ENCODE data around the gene NEDD4L. TPM values are rescaled to one million over a fixed set of nuclear protein-coding genes. Genes with fewer than 3 reads are reported as not detected.
A peak's percentile ranks its signal among the peaks of the same experiment; 100 is the strongest.

The NEDD4L gene
- total RNA-seq, 1 donor from 2014 or later, result 9.7 TPM

DNA sequence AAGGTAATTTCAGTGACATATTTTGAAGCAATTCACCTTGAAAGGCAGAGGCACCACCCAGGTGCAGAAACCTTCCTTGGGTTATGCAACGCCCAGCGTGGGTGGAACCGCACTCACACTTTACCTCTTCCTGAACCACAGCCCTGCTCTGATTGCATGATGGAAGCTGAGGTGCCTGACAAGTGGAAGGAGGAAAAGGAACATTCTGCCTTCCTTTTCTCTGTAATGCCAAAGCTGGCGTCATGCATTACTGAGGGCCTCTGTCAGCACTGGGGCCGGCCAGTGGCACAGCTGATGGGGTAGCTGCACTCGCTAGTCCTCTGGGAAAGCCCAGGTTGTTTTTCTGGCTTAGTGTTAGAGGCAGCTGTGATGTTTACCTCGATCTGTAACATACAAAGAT is 266.5 kb downstream of the NEDD4L start:
- DNase-seq (ENCODE audit: low read depth in 2 of 2), result peak; percentile 57 to 58

DNA sequence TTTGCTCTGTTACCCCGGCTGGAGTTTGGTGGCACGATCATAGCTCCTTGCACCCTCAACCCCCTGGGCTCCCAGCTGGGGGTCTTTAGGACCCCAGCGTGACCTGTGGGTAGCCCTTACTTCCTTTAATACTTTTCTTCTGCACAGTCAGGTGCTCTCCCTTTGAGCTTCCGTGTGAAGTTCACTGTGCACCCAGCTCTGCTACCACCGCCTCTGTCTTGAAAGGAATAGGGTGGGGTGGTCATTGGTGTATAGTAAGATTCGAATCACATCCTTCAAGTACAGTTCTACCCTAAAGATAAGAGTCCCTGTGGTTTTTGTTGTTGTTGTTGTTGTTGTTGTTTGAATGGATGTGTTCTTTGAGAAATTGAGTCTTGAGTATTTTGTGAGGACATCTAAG is 267.4 kb downstream of the NEDD4L start:
- DNase-seq (ENCODE audit: low read depth in 2 of 2), result no peak

DNA sequence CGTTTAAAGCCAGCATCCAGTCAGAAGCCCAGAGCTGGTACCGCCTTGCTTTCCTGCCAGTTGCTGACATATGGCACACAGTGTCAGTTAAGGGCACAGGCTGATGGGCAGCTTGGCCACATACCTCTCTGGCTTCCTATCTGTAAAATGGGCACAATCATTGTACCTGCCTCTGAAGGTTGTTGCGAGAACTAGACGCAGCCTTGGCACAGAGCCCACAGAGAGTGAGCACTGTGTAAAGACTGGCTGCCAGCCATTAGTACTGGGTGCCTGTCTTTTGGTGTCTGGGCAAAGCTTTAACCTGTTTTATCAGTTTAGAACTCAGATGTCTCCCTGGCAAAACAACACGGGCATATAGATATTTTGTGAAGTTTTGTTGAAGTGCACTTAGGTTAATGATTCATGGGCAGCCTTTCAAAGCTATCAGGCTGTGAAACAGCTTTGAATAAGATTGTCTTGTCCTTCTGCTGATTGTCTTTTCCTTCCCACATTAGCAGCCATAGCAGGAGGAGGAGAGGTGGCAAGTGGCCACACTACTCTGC is 269.5 kb downstream of the NEDD4L start:
- peak in 1 of 2 donors; percentile 32 for DNase-seq (ENCODE audit: low read depth in 2 of 2)

DNA sequence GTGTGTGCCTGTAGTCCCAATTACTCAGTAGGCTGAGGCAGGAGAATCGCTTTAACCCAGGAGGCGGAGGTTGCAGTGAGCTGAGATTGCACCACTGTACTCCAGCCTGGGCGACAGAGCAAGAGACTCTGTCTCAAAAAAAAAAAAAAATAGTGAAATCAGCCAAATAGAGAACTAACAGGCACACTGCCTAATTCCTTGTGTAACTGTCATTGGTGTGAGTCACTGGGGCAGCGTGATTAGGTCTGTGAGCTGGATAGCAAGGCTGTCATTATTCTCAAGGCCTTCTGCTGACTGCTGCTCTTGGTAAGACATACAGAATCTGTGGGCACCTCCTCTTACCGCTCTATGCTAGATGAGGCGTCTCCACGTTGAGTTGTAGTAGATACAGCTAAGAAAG is 270.3 kb downstream of the NEDD4L start:
- peak; percentile 71 to 83 for DNase-seq (ENCODE audit: low read depth in 2 of 2)

DNA sequence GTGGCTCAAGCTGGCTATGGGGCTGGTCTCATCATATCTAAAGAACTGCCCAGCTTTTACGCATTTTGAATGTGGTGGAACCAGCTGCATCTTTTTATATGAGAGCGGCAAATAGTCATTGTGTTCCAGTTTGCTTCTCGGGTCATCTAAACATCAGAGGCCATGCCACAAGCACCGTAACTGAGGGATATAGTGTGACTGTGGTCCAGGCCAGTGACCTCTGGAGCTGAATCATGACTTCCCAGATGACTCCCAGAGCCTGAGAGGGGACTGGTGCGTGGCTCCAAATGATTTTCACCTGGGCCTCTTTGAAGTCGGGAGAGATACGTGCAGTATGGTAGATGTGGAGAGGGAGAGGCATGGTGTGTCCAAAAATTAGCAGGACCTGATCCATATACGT is 271.0 kb downstream of the NEDD4L start:
- peak; percentile 36 to 52 for DNase-seq (ENCODE audit: low read depth in 2 of 2)

DNA sequence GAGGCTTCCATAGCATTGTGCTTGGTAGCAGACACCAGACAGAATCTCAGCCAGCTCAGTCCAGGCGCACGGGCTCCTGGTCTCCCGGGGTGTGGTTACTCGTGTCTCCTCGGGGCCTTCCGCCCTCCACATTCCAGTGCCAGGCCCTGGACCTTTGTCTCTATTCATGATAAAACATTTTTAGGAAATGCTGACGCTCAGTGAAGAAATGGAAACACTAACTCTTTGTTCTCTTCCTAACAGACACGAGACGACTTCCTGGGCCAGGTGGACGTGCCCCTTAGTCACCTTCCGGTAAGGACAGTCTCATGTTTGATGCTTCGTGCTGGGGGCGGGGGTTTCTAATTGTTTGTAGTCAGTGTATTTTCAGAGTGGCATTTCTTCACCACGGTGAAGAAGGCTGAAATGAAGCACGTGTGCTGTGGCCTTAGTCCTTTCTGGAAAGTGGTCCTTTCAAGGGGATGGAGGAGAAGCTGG is 271.8 kb downstream of the NEDD4L start:
- DNase-seq (ENCODE audit: low read depth in 2 of 2), result peak; percentile 66 to 68

DNA sequence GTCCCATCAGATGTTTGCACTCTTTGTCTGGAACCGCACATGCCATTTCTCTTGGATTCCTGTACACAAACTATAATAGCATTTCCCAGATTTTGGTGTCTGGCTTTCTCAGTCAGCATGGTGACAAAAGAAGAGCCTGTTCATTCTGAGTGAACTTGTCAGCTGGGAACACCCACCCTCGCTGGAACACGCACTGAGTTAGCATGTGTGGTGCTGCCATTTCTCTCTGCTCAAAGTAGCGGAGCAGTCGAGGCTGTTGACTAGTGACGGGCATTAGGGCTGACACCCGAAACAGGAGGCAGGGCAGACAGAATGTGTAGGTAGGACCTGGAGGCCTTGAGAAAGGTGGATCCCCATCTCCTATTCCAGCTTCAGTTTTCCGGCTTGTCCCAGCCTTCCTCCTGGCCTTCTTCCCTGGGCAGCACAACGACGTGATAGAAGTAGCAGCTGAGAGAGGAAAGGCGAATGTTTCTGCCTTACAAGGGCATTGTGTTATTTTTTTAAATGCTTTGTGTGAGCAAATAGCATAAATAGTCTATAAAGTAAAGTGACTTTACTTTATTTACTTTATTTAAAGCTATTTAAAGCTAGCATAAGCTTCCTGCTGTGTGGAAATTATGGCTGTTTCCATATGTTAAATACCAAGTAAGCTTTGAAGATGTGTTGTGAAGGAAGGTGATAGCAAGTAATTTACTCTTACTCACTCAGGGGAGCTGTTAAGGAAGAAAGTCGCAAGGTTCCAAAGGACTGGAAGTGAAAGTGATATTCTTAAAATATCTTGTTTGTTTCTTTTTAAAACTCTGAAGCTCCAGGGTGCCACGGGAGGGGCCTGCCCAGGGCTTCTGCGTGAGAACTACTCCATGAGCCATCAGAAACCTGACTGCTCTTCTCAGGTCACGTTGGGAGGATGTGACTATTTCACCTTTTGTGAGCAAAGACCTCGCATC is 272.6 kb downstream of the NEDD4L start:
- DNase-seq (ENCODE audit: low read depth in 2 of 2), result no peak

DNA sequence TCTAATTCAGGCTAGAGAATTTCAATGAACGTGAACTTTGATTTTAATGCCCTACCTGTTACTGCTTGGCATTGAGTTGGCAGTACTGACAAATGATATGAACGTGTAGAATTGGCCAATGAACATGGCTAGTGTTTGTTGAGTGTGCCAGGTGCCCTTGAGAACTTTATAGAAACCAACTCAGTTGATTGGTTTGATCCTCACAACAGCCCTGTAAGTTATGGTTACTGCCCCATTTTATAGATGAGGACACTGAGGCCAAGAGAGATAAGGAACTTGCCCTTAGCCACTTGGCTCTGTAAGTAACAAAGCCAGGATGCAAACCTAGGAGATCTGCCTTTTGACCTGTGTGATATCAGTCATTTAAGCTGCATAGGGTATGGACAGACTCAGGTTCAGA is 275.7 kb downstream of the NEDD4L start:
- no peak for DNase-seq (ENCODE audit: low read depth in 2 of 2)

DNA sequence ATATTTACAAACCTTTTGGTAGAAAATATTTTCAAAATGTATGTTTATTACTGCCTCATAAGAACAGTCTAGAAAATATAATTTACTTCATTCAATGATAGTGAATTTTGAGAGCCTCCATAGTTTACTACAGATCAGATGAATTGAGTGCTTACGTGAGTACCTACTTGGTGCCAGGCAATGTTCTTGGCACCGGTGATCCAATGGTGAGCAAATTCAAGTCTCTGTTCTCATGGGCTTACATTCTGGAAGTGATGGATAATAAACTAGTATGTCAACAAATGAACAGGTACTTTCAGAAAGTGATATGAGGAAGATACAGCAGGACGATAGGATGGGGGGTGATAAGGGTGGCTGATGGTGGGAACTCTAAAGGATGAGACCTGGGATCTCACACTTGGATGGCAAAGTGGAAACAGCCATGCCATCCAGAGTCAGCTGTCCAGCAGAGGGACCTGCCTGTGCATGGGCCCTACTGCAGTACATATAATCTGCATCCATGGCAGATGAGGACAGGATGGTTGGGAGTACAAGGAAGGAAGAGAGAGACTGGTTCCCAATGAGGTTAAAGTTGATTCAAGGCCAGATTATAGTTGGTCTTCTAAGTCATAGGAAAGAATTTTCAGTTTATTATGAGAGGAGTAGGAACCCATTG is 277.0 kb downstream of the NEDD4L start:
- DNase-seq (ENCODE audit: low read depth in 2 of 2), result peak in 1 of 2 donors; percentile 7

DNA sequence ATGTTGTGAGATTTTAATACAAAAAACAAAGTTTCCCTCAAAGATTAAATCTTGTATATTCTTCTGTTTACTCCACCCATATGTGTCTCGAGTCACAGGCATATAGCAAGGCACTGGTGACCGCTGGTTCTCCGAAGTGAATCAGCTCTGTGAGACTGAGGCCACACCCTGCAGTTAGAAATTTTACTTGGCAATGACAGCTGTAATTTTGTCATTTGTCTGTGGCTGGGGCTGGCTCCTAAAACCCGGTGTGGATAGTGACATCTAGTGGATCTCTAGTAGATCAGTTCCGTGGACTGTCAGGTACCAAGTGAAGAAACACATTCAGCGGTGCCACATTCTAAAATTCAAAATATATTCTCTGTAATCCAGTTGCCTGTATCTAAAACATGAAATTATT is 278.0 kb downstream of the NEDD4L start:
- DNase-seq (ENCODE audit: low read depth in 2 of 2), result peak; percentile 76 to 87

DNA sequence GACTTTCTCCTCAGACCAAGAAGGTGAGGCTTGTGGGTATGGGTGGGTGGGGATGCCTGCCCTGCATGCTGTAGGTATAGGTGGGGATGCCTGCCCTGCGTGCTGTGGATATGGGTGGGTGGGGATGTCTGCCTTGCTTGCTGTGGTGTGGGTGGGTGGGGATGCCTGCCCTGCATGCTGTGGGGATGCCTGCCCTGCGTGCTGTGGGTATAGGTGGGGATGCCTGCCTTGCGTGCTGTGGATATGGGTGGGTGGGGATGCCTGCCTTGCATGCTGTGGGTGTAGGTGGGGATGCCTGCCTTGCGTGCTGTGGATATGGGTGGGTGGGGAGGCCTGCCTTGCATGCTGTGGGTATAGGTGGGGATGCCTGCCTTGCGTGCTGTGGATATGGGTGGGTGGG is 278.4 kb downstream of the NEDD4L start:
- no peak for DNase-seq (ENCODE audit: low read depth in 2 of 2)

DNA sequence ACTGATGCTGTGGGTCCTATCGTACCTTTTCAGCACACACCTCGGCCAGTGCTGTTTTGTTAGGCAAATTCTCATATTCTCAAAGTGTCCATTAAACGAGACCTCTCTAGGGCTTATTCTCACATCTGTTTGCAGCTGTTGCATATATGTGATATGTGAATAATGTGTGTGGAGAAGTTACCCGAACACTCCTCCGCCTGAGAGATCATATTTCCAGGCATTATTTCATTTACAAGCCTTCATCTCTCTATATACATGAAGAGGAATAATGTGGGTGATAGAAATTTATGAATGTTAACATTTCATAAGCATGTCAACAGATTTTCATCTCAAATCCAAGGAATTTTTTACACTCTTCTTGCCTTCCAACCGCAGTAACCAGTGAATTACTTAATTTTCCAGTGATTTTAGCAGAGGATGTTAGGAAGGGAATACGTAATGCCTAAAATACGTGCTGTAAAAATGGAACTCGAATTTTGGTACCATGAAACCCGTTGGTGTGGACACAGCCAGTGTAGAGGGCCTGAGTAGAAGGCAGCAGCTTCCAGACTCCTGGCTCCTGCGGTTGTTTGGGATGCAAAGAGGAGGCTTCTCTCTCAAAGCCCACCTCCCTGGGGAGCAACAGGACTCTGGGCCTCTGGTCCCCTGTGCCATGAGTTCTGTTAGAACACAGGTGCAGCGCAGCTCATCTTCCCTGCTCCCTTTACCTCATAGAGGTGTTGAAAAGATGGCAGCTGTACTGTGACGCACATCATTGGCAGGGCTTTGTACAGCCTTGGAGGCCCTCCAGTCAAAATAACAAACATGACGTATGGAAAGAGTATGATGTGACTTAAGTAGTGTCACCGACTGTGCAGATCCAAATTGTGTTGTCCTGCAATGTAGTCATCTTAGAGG is 280.1 kb downstream of the NEDD4L start:
- DNase-seq (ENCODE audit: low read depth in 2 of 2), result no peak

DNA sequence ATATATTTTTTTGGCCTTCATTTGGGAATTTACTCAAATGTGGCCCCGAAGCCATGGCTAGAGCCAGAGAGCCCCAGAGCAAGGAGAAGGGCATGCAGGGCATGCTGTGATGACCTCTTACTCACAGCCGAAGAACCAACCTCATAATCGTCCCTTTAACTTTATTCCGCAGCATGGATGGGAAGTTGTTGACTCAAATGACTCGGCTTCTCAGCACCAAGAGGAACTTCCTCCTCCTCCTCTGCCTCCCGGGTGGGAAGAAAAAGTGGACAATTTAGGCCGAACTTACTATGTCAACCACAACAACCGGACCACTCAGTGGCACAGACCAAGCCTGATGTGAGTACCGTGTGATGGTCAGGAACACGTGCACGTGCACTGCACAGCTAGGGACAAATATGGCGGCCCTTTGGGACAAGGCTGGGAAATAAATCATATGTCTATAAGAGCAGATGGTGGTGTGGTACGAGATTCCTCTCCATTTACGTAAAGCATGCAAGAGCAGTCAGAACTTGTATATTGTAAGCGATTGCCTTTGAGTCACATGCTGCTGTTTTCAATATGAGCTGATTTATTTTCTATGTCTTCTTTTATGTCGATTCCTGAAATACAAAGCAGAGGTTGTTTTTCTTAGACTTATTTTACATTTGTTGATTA is 280.9 kb downstream of the NEDD4L start:
- DNase-seq (ENCODE audit: low read depth in 2 of 2), result no peak

DNA sequence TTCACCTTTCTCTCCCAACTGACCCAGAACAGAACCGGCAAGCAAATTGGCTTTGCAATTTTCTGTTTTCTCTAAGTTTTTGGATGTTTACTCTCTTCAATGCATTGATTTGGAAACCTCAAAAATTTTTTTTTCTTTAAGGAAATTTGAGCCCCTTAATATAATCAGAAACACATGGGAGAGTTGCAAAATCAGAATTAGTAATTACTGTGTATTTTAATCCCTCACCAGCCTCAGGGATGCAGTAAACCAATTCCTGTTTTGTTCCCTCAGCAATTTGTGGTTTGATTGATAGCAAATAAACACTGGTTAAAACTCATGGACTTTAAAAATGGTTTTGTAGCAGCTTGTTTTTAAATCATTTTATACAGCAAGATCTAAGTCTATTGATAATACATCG is 281.5 kb downstream of the NEDD4L start:
- no peak for DNase-seq (ENCODE audit: low read depth in 2 of 2)

DNA sequence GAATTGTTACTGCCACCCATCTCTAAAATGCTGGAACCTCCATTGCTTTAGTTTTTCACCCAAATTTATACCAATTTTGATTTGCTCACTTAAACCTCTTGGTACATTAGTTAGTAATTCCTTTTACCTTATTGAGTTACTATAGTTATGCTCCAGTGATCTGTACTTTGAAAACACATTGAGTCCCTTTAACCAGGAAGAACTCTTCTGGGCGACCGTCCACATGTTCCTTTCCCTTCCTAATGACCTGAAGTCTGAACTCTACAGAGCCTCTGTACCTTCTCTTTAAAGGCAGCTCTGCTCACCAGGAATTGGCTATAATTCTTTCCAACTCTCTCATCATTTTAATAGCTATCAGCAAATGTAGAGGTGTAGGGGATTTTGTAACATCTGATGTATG is 290.0 kb downstream of the NEDD4L start:
- DNase-seq (ENCODE audit: low read depth in 2 of 2), result no peak

DNA sequence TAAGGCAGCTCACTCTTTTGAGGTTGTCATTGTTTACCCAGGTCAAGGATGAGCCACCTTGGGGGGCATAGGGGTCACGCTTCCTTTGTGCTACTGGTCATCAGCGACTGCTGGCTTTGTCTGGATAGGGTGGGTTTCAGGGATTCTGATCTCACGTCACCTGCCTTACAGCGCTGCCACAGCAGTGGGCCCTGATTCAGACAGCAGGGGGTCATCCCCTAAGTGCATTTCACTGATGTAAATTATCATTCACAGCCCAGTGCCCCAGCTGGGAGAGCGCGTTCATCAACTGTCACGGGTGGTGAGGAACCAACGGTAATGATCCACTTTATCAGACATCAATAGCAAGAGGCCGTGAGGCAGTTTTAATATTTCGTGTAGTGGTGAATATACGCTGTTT is 291.2 kb downstream of the NEDD4L start:
- no peak for DNase-seq (ENCODE audit: low read depth in 2 of 2)

DNA sequence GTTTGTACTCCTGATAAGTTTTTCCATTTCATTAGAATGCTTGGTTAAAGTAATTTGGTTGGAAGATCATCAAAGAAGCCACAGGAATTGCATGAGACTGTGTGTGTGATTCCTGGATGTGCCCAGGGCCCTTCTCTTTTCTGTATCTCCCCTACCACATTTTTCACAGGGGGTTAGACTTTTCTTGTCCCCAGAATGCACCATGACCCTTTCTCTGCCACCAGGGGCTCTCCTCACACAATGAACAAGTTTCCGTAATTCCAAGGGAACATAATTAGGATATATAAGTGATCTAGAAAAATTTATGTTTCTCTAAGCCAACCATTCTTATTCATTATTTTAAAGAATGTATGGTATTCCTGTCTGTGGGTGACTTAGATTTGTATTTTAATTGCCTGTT is 291.8 kb downstream of the NEDD4L start:
- DNase-seq (ENCODE audit: low read depth in 2 of 2), result peak; percentile 4 to 17

DNA sequence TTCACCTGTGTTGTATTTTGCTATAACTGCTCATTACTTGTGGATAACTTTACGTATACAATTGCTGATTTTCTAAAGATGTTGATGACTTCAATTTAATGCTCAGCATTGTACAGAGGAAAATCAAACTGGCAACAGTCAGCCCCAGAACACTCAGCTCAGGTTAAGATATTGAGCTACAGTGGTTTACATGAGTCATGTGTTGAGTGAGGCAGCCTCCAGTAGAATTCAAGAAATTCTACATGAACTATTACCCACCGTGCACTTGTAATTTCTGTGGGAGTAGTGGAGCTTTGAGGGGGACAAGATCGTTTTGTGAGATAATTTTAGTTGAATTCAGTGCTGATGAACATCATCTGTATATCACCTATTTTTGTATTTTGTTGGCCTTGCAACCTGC is 292.6 kb downstream of the NEDD4L start:
- no peak for DNase-seq (ENCODE audit: low read depth in 2 of 2)

DNA sequence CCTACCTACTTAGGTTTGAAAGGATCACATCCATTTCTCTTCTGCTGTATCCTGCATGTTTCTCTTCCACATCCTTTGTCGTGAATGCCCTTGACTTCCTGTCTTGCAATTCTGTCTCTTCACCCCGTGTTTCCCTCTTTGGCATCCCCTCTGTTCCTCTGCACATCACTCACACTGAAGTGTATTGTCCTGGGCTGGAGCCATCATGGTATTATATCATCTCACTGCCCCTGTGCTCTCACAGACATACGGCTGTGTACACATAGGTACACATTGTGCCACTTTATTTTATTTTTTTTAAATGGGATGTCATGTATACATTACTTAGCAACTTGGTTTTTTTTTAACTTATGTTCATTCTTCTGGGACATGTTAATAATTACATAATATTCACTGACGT is 293.3 kb downstream of the NEDD4L start:
- DNase-seq (ENCODE audit: low read depth in 2 of 2), result no peak

DNA sequence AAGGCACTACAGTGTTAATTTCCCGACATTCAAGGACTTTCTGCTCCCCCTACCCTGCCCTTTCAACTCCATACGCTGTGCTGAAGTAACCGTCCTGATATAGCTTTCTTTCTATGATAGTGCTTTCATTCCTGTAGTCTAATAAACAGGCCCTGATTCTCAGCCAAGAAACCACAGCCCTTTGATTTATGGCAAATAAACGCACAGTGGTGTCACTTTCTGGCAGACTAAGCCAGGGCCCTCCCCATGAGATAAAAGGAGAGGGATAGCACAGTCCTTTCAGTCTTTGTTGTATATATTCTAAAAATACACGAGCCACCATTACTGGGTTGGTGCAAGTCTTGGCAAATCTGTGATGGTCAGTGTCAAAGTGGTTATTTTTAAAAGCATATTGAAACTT is 293.7 kb downstream of the NEDD4L start:
- peak in 1 of 2 donors; percentile 52 for DNase-seq (ENCODE audit: low read depth in 2 of 2)

DNA sequence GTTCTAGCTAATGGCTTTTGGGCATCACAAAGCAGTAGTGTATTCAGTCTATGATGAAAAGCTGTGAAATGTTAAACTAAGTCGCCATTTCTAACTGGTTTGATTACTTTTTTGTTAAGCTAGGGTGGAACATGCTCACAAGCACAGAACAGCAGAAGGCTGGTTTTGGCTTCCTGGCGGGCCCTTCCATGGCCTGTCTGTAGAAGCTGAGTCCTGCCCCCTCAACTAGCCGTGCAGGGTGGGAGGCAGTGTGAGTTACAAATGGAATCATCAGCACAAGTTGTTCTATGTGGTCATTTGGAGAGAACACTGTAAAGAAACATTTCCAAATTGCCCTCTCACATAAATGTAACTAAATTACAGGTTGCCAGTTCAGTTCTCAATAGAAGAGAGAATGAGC is 294.1 kb downstream of the NEDD4L start:
- no peak for DNase-seq (ENCODE audit: low read depth in 2 of 2)
